Small intestine (tissue), 7 donors: ENCODE data around the gene INPP5K. TPM values are rescaled to one million over a fixed set of nuclear protein-coding genes. Genes with fewer than 3 reads are reported as not detected.

ENCODE experiments used
- DNase-seq, 2 donors: peaks; one replicate each; pipeline versions ENCODE4 v3.0.0 to v3.0.0-alpha.2; 2013
- FAIRE-seq: peaks from 2 replicates; lab custom pipeline; 2012; peaks lifted over from hg19 to GRCh38; lab: Jason Lieb, UNC
- H3K27ac ChIP-seq, 3 donors: one replicate each; pipeline ENCODE4 v1.5.1; 2013; ENCODE audit warnings: low read length in 2 of 3, mild to moderate bottlenecking in 2 of 3, control low read depth in 1 of 3, inconsistent platforms in 1 of 3, low read depth in 1 of 3, moderate library complexity in 1 of 3
- H3K27me3 ChIP-seq, 3 donors: one replicate each; pipeline ENCODE4 v1.6.1; 2013; ENCODE audit warnings: low read length in 3 of 3, inconsistent platforms in 1 of 3; ENCODE audit not compliant: control insufficient read depth in 3 of 3, insufficient read depth in 3 of 3
- H3K36me3 ChIP-seq, 3 donors: one replicate each; pipeline ENCODE4 v1.6.1; 2013; ENCODE audit warnings: low read length in 3 of 3, inconsistent platforms in 1 of 3, low read depth in 1 of 3, mild to moderate bottlenecking in 1 of 3, moderate library complexity in 1 of 3; ENCODE audit not compliant: control insufficient read depth in 3 of 3, insufficient read depth in 2 of 3
- H3K4me1 ChIP-seq, 3 donors: one replicate each; pipeline ENCODE4 v1.6.1; 2013; ENCODE audit warnings: low read length in 2 of 3, inconsistent platforms in 1 of 3, low read depth in 1 of 3, mild to moderate bottlenecking in 1 of 3, moderate library complexity in 1 of 3; ENCODE audit not compliant: control insufficient read depth in 3 of 3, insufficient read depth in 2 of 3
- H3K4me3 ChIP-seq, 3 donors: one replicate each; pipeline ENCODE4 v1.5.1; 2013; ENCODE audit warnings: low read length in 3 of 3, control low read depth in 1 of 3, inconsistent platforms in 1 of 3, low read depth in 1 of 3, mild to moderate bottlenecking in 1 of 3, moderate library complexity in 1 of 3
- H3K9me3 ChIP-seq, 2 donors: one replicate each; pipeline ENCODE4 v1.6.1; 2013; ENCODE audit warnings: low read depth in 1 of 2, low read length in 1 of 2; ENCODE audit not compliant: control insufficient read depth in 2 of 2, insufficient read depth in 1 of 2
- WGBS, 3 donors: extraction: QIAGEN DNeasy Blood & Tissue Kit; methylation state at CpG; one replicate each; pipeline ENCODE4 v1.1.7; 2013; 5-methylcytosine and 5-hydroxymethylcytosine counted together
- polyA plus RNA-seq, 4 donors: library from polyadenylated mRNA; stranded (reverse) in 3 of 4; unstranded in 1 of 4; fragments of 200-250 nt in 3 of 4; fragments of 120-200 nt in 1 of 4; gene quantifications; one replicate each; pipeline versions ENCODE4 v1.2.1 to v1.2.3, GENCODE V29; 2013
- donor health status: healthy with polysubstance abuse.
- donor health status: control.
- donor health status: control.
- donor health status: Bipolar disorder and iron deficiency.
- donor health status: healthy.

The INPP5K gene
- polyA plus RNA-seq, 4 donors = 17.0 to 28.1 (median 24.3) TPM

GRCh38 chr17:1490643-1491442 lies 25.6 kb downstream of the INPP5K start:
- H3K9me3 ChIP-seq = no peaks in the 10 kb centered on the region
- peaks cover 0 to 18% (median 2%) of the 10 kb centered on the region in 3 donors for H3K36me3 ChIP-seq
- peak overlapping the region; percentile 29 to 88 (median 86) for H3K27ac ChIP-seq
- peaks cover 0 to 21% (median 0%) of the 10 kb centered on the region in 3 donors for H3K27me3 ChIP-seq
- DNase-seq (peak; percentile 67 to 79), FAIRE-seq (no peak)
- 1 to 3% (median 2%) methylated on average over 23 to 52 of the region's 52 CpGs for WGBS, 3 donors
- H3K4me3 ChIP-seq = peak overlapping the region; percentile 61 to 88 (median 67)
- peaks cover 0 to 44% (median 9%) of the 10 kb centered on the region in 3 donors for H3K4me1 ChIP-seq

GRCh38 chr17:1488826-1489270 lies 27.6 kb downstream of the INPP5K start:
- FAIRE-seq (no peak), DNase-seq (no peak)
- Histone ChIP-seq H3K9me3 (no peaks in the 10 kb centered on the region), H3K4me1 (peaks cover 0 to 57% (median 9%) of the 10 kb centered on the region in 3 donors), H3K36me3 (peaks cover 0 to 6% (median 0%) of the 10 kb centered on the region in 3 donors), H3K27me3 (peaks cover 0 to 20% (median 0%) of the 10 kb centered on the region in 3 donors), H3K27ac (peak overlapping the region; percentile 88 to 94 (median 90)), H3K4me3 (peak overlapping the region in 2 of 3 donors; percentile 58 to 67)
- 69 to 89% (median 80%) methylated on average over 7 of the region's 7 CpGs for WGBS, 3 donors

GRCh38 chr17:1487939-1488825 lies 28.2 kb downstream of the INPP5K start:
- DNase-seq = peak; percentile 74 to 94

GRCh38 chr17:1486802-1487695 lies 29.4 kb downstream of the INPP5K start:
- peaks cover 0 to 21% (median 6%) of the 10 kb centered on the region in 3 donors for H3K36me3 ChIP-seq
- H3K4me1 ChIP-seq = peaks cover 0 to 49% (median 7%) of the 10 kb centered on the region in 3 donors
- peak overlapping the region; percentile 76 to 94 (median 84) for H3K27ac ChIP-seq
- H3K9me3 ChIP-seq = no peaks in the 10 kb centered on the region
- FAIRE-seq (no peak), DNase-seq (peak; percentile 82 to 83)
- H3K4me3 ChIP-seq = peak overlapping the region in 2 of 3 donors; percentile 28 to 58
- 6 to 12% (median 11%) methylated on average over 69 to 74 of the region's 74 CpGs for WGBS, 3 donors
- H3K27me3 ChIP-seq = peaks cover 0 to 4% (median 0%) of the 10 kb centered on the region in 3 donors

More at GRCh38 chr17:1487939-1488825, 28.2 kb downstream of the INPP5K start:
- no peak for FAIRE-seq
- Histone ChIP-seq H3K27ac (peak overlapping the region; percentile 88 to 94 (median 90)), H3K36me3 (peaks cover 0 to 12% (median 4%) of the 10 kb centered on the region in 3 donors), H3K9me3 (no peaks in the 10 kb centered on the region), H3K4me3 (peak overlapping the region; percentile 44 to 67 (median 58)), H3K27me3 (peaks cover 0 to 13% (median 0%) of the 10 kb centered on the region in 3 donors), H3K4me1 (peaks cover 0 to 57% (median 9%) of the 10 kb centered on the region in 3 donors)
- 3 to 7% (median 5%) methylated on average over 39 to 72 of the region's 72 CpGs for WGBS, 3 donors

- H3K4me3 ChIP-seq = peak overlapping the region; percentile 69 to 95 (median 77)
- H3K27ac ChIP-seq = peak overlapping the region; percentile 86 to 96 (median 95)
- peaks cover 0 to 43% (median 7%) of the 10 kb centered on the region in 3 donors for H3K4me1 ChIP-seq
- no peak for FAIRE-seq
- H3K27me3 ChIP-seq = no peaks in the 10 kb centered on the region
- peaks cover 0 to 35% (median 11%) of the 10 kb centered on the region in 3 donors for H3K36me3 ChIP-seq
- DNase-seq = peak; percentile 46 to 76
- WGBS, 3 donors = 1 to 2% (median 1%) methylated on average over 71 to 127 of the region's 127 CpGs
- H3K9me3 ChIP-seq = no peaks in the 10 kb centered on the region
Measured at GRCh38 chr17:1485423-1486376, 30.7 kb downstream of the INPP5K start.

- H3K27ac ChIP-seq = peak overlapping the region; percentile 86 to 96 (median 89)
- no peak for FAIRE-seq
- WGBS, 3 donors = 1 to 4% (median 1%) methylated on average over 15 to 19 of the region's 19 CpGs
- no peaks in the 10 kb centered on the region for H3K9me3 ChIP-seq
- DNase-seq = peak; percentile 85 to 90
- no peaks in the 10 kb centered on the region for H3K27me3 ChIP-seq
- peak overlapping the region; percentile 69 to 95 (median 77) for H3K4me3 ChIP-seq
- H3K36me3 ChIP-seq = peaks cover 3 to 39% (median 14%) of the 10 kb centered on the region in 3 donors
- peaks cover 0 to 38% (median 4%) of the 10 kb centered on the region in 3 donors for H3K4me1 ChIP-seq
Measured at GRCh38 chr17:1484676-1485422, 31.6 kb downstream of the INPP5K start.
